ENCODE data around the gene PPFIA1. TPM values are rescaled to one million over a fixed set of nuclear protein-coding genes. Genes with fewer than 3 reads are reported as not detected.
A peak's percentile ranks its signal among the peaks of the same experiment; 100 is the strongest.

PPFIA1 gene
- total RNA-seq, 2 experiments from 2014 or later = 27.2 to 30.9 TPM

DNA sequence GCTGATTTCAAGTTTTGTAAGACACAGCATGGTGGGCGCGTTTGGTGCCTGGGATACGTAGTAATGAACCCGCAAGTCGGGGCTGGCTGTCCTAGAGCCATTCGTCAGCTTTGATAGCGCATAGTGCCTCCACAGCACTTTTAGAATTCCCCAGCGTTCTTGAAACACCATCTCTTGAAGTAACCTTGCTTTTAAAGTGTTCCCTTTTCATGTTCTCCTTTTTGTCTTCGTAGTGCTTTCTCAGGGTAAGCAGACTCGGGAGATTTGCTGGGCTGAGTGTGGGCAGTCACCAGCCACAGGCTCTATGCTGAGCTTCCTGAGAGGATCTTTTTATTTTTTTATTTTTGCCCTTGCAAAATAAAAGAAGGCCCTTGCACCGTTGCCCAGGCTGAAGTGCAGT is 88.3 kb downstream of the PPFIA1 start:
- ChIA-PET POLR2A (no interaction called here), CTCF (no interaction called here)
- DNase-seq (no peak), ATAC-seq (no peak)
- TF ChIP-seq, protein P1, sequence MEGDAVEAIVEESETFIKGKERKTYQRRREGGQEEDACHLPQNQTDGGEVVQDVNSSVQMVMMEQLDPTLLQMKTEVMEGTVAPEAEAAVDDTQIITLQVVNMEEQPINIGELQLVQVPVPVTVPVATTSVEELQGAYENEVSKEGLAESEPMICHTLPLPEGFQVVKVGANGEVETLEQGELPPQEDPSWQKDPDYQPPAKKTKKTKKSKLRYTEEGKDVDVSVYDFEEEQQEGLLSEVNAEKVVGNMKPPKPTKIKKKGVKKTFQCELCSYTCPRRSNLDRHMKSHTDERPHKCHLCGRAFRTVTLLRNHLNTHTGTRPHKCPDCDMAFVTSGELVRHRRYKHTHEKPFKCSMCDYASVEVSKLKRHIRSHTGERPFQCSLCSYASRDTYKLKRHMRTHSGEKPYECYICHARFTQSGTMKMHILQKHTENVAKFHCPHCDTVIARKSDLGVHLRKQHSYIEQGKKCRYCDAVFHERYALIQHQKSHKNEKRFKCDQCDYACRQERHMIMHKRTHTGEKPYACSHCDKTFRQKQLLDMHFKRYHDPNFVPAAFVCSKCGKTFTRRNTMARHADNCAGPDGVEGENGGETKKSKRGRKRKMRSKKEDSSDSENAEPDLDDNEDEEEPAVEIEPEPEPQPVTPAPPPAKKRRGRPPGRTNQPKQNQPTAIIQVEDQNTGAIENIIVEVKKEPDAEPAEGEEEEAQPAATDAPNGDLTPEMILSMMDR (IDR thresholded peaks at IDR 0.05) = no peak
- Mint-ChIP-seq H3K9me3 (no peaks in the 10 kb centered on the region), H3K4me3 (no peak overlapping the region), H3K36me3 (ENCODE audit: low read depth) (peaks cover 47% of the 10 kb centered on the region), H3K27me3 (no peaks in the 10 kb centered on the region), H3K27ac (no peak overlapping the region), H3K4me1 (ENCODE audit: low read depth) (peaks cover 5% of the 10 kb centered on the region)
- intact Hi-C loops (cut with micrococcal nuclease) = no loop called here

DNA sequence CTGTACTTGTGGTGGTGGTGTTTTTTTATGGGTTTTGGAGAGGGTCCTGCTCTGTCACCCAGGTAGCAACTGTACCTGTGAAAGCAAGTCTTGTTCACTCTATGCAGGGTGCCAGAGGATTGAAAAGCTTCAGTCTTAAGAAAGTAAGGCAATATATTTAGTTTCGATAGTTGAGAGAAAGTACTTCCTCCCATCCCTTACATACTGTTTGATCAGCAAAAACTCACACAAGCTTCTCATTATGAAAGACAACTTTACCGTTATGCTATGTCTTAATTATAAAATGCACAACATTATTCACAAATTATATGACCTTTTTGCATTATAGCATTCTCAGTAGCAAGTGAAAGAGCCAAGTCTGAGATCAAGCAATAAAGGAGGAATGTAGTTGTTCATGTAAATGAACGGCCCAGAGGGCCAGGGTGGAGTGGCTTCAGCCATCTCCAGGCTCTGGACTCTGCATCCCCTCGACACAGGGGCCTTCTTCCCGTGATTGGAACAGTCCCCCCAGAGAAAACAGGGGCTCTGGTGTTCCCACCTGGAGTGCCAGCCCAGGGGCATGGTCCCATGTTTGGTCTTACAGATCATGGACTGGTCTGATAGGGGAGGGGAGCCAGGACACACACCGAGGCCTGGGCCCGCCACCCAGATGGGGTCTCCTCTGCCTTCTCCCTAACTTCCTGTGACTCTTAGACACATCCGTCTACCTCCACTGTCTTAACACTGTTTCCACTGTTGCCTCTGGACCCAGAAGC is 89.1 kb downstream of the PPFIA1 start:
- ChIA-PET CTCF (no interaction called here), POLR2A (no interaction called here)
- Mint-ChIP-seq H3K27ac (no peak overlapping the region), H3K4me3 (no peak overlapping the region), H3K27me3 (no peaks in the 10 kb centered on the region), H3K36me3 (ENCODE audit: low read depth) (peaks cover 52% of the 10 kb centered on the region), H3K4me1 (ENCODE audit: low read depth) (peaks cover 13% of the 10 kb centered on the region), H3K9me3 (no peaks in the 10 kb centered on the region)
- DNase-seq (no peak), ATAC-seq (no peak)
- TF ChIP-seq, protein P1 (IDR thresholded peaks at IDR 0.05) = no peak
- intact Hi-C loops (cut with micrococcal nuclease) = no loop called here

DNA sequence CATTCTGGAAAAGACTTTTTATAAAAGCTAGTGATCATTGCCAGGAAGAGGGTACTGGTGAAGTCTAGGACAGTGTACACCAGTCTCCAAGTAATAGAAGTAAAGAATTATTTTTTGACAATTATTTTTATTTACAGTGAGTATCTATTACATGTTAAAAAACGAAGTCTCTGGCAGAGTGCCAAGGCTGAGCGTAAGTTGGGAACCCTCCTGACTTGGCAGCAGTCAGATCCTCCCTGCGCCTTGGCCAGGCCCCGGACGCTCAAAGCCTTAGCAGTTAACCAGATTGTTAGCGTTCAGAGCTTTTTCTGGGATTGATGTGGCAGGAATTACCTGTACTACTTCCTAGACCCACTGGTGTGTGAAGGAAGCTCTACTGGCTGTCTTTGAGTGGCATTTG is 89.7 kb downstream of the PPFIA1 start:
- ChIA-PET POLR2A (no interaction called here), CTCF (no interaction called here)
- Mint-ChIP-seq H3K4me3 (no peak overlapping the region), H3K9me3 (no peaks in the 10 kb centered on the region), H3K27me3 (no peaks in the 10 kb centered on the region), H3K4me1 (ENCODE audit: low read depth) (peaks cover 19% of the 10 kb centered on the region), H3K36me3 (ENCODE audit: low read depth) (peaks cover 58% of the 10 kb centered on the region), H3K27ac (no peak overlapping the region)
- DNase-seq = no peak
- TF ChIP-seq, protein P1 (IDR thresholded peaks at IDR 0.05) = no peak
- intact Hi-C loops (cut with micrococcal nuclease) = no loop called here
- no peak for ATAC-seq

DNA sequence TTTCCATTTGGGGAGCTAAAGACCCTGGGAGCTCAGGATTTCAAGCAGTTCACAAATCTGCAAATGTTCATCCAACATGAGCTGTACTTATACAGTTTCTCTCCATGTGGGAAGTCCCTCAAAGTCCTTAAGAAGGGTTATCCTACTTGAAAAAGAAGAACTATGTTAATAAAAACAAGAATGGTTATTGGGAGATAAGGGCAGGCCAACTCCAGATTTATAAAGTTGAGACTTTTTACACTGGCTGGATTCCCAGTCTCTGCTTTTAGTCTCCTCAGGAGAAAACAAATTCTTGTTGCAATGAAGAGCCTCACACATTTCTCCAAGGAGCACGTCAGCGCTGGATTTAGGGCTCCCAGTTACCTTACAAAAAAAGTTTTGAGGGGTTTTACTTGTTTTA is 93.7 kb downstream of the PPFIA1 start:
- H3K9me3 Mint-ChIP-seq = no peaks in the 10 kb centered on the region
- H3K27ac Mint-ChIP-seq = peak overlapping the region; percentile 89
- ChIA-PET CTCF (no interaction called here), POLR2A (interaction anchor here (1.1 kb wide), 1 partner anchor 8 kb away, joined by 5 read pairs; no protein-coding TSS in a partner anchor)
- intact Hi-C loops (cut with micrococcal nuclease) = no loop called here
- TF ChIP-seq, protein P1 (IDR thresholded peaks at IDR 0.05) = no peak
- H3K36me3 Mint-ChIP-seq (ENCODE audit: low read depth) = peaks cover 51% of the 10 kb centered on the region
- H3K4me1 Mint-ChIP-seq (ENCODE audit: low read depth) = peaks cover 37% of the 10 kb centered on the region
- ATAC-seq = no peak
- H3K27me3 Mint-ChIP-seq = no peaks in the 10 kb centered on the region
- no peak overlapping the region for H3K4me3 Mint-ChIP-seq
- no peak for DNase-seq

DNA sequence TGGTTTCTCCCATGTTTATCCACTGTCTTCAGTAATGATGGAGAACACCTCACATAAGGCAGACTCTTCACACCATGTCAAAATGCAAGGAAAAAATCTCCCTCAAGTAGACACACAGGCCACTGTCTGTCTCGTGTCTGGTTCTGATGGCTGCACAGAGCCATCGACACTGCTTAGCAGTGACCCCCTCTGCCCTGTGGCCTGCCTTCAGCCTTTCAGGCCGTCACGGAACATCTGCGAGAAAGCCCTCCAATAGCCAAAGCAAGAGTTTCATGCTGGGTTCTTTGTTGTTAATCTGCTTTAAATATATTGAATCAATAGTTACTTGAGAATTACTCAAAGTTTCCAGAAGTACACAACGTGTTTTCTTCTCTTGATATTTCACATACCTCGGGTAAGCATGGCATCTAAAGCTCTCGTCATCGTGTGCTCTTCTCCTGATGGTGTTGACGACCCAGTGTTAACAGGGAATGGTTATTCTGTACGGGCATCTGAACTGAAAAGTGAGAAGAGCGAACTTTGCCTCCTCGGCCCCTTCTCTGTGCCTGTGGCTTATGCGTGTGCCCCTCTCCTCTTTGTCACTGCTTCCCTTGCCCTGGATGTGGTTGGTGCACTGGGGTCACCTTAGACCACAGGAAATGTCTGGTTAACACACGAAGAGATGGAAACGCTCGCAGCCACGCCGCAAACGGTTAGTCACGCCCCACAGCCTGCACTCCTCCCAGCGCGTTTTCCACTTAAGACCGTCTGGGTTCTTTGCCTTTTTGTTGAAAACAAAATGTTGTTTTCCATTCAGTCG is 94.5 kb downstream of the PPFIA1 start:
- TF ChIP-seq, protein P1 (IDR thresholded peaks at IDR 0.05) = no peak
- peaks cover 37% of the 10 kb centered on the region for H3K4me1 Mint-ChIP-seq (ENCODE audit: low read depth)
- ChIA-PET POLR2A (interaction anchor here (1.1 to 1.2 kb wide), 2 partner anchors 9 to 10 kb away, joined by 3 to 5 read pairs; no protein-coding TSS in a partner anchor), CTCF (no interaction called here)
- H3K36me3 Mint-ChIP-seq (ENCODE audit: low read depth) = peaks cover 55% of the 10 kb centered on the region
- DNase-seq (peak; percentile 90), ATAC-seq (peak; percentile 86)
- H3K27ac Mint-ChIP-seq = peak overlapping the region; percentile 89
- no peaks in the 10 kb centered on the region for H3K27me3 Mint-ChIP-seq
- H3K9me3 Mint-ChIP-seq = no peaks in the 10 kb centered on the region
- intact Hi-C loops (cut with micrococcal nuclease) = no loop called here
- peak overlapping the region; percentile 60 for H3K4me3 Mint-ChIP-seq

Measured in activated CD8-positive, alpha-beta T cell treated with anti-CD3 and anti-CD28 coated beads for 36 hours (primary cell).